Embryonic facial prominence (tissue), 1 donor: ENCODE results near the gene SRMS.
A peak's percentile ranks its signal among the peaks of the same experiment; 100 is the strongest.
"Not testable (repeated sequence)": the region's sequence is repeated elsewhere in the genome, so short reads cannot be mapped to it uniquely, and the experiment has no call there.

Experiments
- DNase-seq: peaks from one replicate; pipeline ENCODE4 v3.0.0-alpha.2; 2016; ENCODE audit errors: extremely low spot score

Gene SRMS

GRCh38 chr20:63522091-63522868, 25.3 kb downstream of the SRMS start:
- DNase-seq = no peak

- no peak for DNase-seq
Measured at GRCh38 chr20:63521602-63522001, 25.9 kb downstream of the SRMS start.

- peak; percentile 42 for DNase-seq
Measured at GRCh38 chr20:63520934-63521601, 26.5 kb downstream of the SRMS start.

GRCh38 chr20:63520504-63520933, 27.0 kb downstream of the SRMS start, which contains the start of gene PPDPF:
PPDPF (plus strand) TSS chr20:63520765; CDS start chr20:63521309, 544 bp downstream.
- peak; percentile 75 for DNase-seq

- DNase-seq = peak; percentile 38
Measured at GRCh38 chr20:63519668-63520503, 27.7 kb downstream of the SRMS start.

- no peak for DNase-seq
Measured at GRCh38 chr20:63518946-63519667, 28.4 kb downstream of the SRMS start.

GRCh38 chr20:63518351-63518861, 29.1 kb downstream of the SRMS start:
- DNase-seq = no peak

- DNase-seq = no peak
Measured at GRCh38 chr20:63517376-63518309, 29.9 kb downstream of the SRMS start.

GRCh38 chr20:63514520-63514919, 33.0 kb downstream of the SRMS start:
- DNase-seq = not testable (repeated sequence)

GRCh38 chr20:63513207-63513606, 34.3 kb downstream of the SRMS start:
- no peak for DNase-seq

GRCh38 chr20:63509088-63509564, 38.4 kb downstream of the SRMS start:
- DNase-seq = no peak

- no peak for DNase-seq
Measured at GRCh38 chr20:63508072-63508768, 39.3 kb downstream of the SRMS start.

- no peak for DNase-seq
Measured at GRCh38 chr20:63507083-63507743, 40.3 kb downstream of the SRMS start.

GRCh38 chr20:63505723-63506122, 41.8 kb downstream of the SRMS start:
- DNase-seq = no peak

- no peak for DNase-seq
Measured at GRCh38 chr20:63505281-63505680, 42.3 kb downstream of the SRMS start.

GRCh38 chr20:63504642-63505041, 42.9 kb downstream of the SRMS start:
- no peak for DNase-seq

GRCh38 chr20:63503524-63503923, 44.0 kb downstream of the SRMS start:
- DNase-seq = no peak

GRCh38 chr20:63502671-63503172, 44.8 kb downstream of the SRMS start:
- no peak for DNase-seq
